K562 (cell line): ENCODE data around the gene DENND6B. TPM values are rescaled to one million over a fixed set of nuclear protein-coding genes. Genes with fewer than 3 reads are reported as not detected.
A peak's percentile ranks its signal among the peaks of the same experiment; 100 is the strongest.

Experiments used
- ATAC-seq: fragments of 200-7000 bp; cut with Tn5 transposase; 3 replicates; pipeline ENCODE4 v1.9.1; 2020; ENCODE audit warnings: moderate library complexity
- BruUV-seq: library from RNA; stranded (reverse); fragments of 400-500 nt; replicated peaks from 2 replicates; lab custom pipeline; 2021; lab: Mats Ljungman, UMichigan
- CTCF ChIA-PET: fragments of 300-600 bp; formaldehyde crosslinking; extraction: SDS; loops from one replicate; lab custom pipeline; 2021; ENCODE audit warnings: low intra/inter-chr PET ratio; lab: Yijun Ruan, JAX
- POLR2A ChIA-PET: fragments of 300-600, 350-650 bp; sonication (Branson Sonifier 250); formaldehyde crosslinking; extraction: SDS; loops from one replicate; lab custom pipeline; 2021; ENCODE audit warnings: antibody characterized with exemption, inconsistent platforms; lab: Yijun Ruan, JAX
- DNase-seq, 4 experiments: peaks; one replicate each; pipeline versions ENCODE4 v3.0.0 to v3.0.0-alpha.2; 2011 to 2018; ENCODE audit warnings: low spot score in 3 of 4, mixed read lengths in 3 of 4; ENCODE audit errors: extremely low read depth in 1 of 4
- FAIRE-seq: peaks from 2 replicates; lab custom pipeline; 2011; peaks lifted over from hg19 to GRCh38; lab: Jason Lieb, UNC
- H2AFZ ChIP-seq: 2 replicates; pipeline ENCODE4 v1.6.0; 2011; ENCODE audit warnings: low read depth, low read length, control low read depth, inconsistent platforms
- H3K27ac ChIP-seq: fragments of 200-600 bp; 3 replicates; pipeline ENCODE4 v1.8.0; 2011; ENCODE audit warnings: low read depth, mild to moderate bottlenecking, control low read depth, inconsistent platforms, low read length, moderate library complexity, mixed read lengths; ENCODE audit errors: extremely low read depth
- H3K27me3 ChIP-seq, 2 experiments: fragments of 300-600 bp in 1 of 2; 2 replicates in 1 of 2; 3 replicates in 1 of 2; pipeline versions ENCODE4 v1.6.0 to v1.8.0; 2011; ENCODE audit warnings: inconsistent platforms in 2 of 2, low read length in 2 of 2, mild to moderate bottlenecking in 1 of 2, mixed read lengths in 1 of 2, moderate library complexity in 1 of 2; ENCODE audit not compliant: control insufficient read depth in 2 of 2, insufficient read depth in 2 of 2
- H3K36me3 ChIP-seq: fragments of 300-600 bp; 3 replicates; pipeline ENCODE4 v1.8.0; 2011; ENCODE audit warnings: mild to moderate bottlenecking, low read length, inconsistent platforms; ENCODE audit not compliant: control insufficient read depth, insufficient read depth
- H3K4me1 ChIP-seq, 2 experiments: fragments of 200-600 bp in 1 of 2; replicated peaks in 1 of 2; 2 replicates in 1 of 2; 3 replicates in 1 of 2; pipeline versions ENCODE4 v1.5.1 to v1.8.0; 2011; ENCODE audit warnings: inconsistent platforms in 2 of 2, low read length in 2 of 2, mild to moderate bottlenecking in 1 of 2, mixed read lengths in 1 of 2, moderate library complexity in 1 of 2; ENCODE audit not compliant: control insufficient read depth in 2 of 2, insufficient read depth in 2 of 2
- H3K4me2 ChIP-seq: 2 replicates; pipeline ENCODE4 v1.6.1; 2011; ENCODE audit warnings: low read length, control low read depth, inconsistent platforms, mixed read lengths; ENCODE audit not compliant: insufficient read depth
- H3K4me3 ChIP-seq: fragments of 200-600 bp; sonication (generic), shearing (Covaris generic); 2 replicates; pipeline ENCODE4 v1.5.1; 2016; ENCODE audit warnings: control low read depth, inconsistent platforms
- H3K79me2 ChIP-seq: fragments of 200-600 bp; 3 replicates; pipeline ENCODE4 v1.8.0; 2011; ENCODE audit warnings: low read length, inconsistent platforms; ENCODE audit not compliant: control insufficient read depth, insufficient read depth
- H3K9ac ChIP-seq, 2 experiments: 2 replicates each; pipeline versions ENCODE4 v1.6.0 to v1.6.1; 2011; ENCODE audit warnings: low read depth in 2 of 2, low read length in 2 of 2, control low read depth in 1 of 2, inconsistent platforms in 1 of 2, mild to moderate bottlenecking in 1 of 2, mixed read lengths in 1 of 2; ENCODE audit not compliant: insufficient read depth in 1 of 2
- H3K9me1 ChIP-seq: one replicate; pipeline ENCODE4 v1.6.0; 2011; ENCODE audit warnings: inconsistent platforms, mild to moderate bottlenecking, low read length, moderate library complexity; ENCODE audit not compliant: control insufficient read depth, insufficient read depth
- H3K9me3 ChIP-seq: replicated peaks from 2 replicates; pipeline ENCODE4 v1.5.1; 2011; ENCODE audit warnings: low read depth, low read length, inconsistent platforms; ENCODE audit not compliant: control insufficient read depth, insufficient read depth
- H4K20me1 ChIP-seq: replicated peaks from 2 replicates; pipeline ENCODE4 v1.6.1; 2011; ENCODE audit warnings: low read length, inconsistent platforms, mixed read lengths; ENCODE audit not compliant: control insufficient read depth, insufficient read depth
- CC2D1A ChIP-seq: fragments of 450-650 bp; IDR thresholded peaks from 2 replicates; pipeline ENCODE4 v1.6.1; 2017; ENCODE audit warnings: mild to moderate bottlenecking
- PTTG1 ChIP-seq: fragments of 450-650 bp; IDR thresholded peaks from 2 replicates; pipeline ENCODE4 v1.6.1; 2016; ENCODE audit warnings: low read depth, mild to moderate bottlenecking, missing genetic modification characterization, missing compliant biosample characterization
- WGBS: fragments of 100-300 bp; shearing (Covaris generic); methylation state at CpG from one replicate; pipeline ENCODE4 v1.1.6; 2016; ENCODE audit warnings: low coverage, mixed read lengths; ENCODE audit not compliant: insufficient coverage; ENCODE audit errors: missing lambda C conversion rate; 5-methylcytosine and 5-hydroxymethylcytosine counted together
- in situ Hi-C: fragments of 300-500 bp; cut with MboI; formaldehyde crosslinking; loops from 4 replicates; pipeline ENCODE4 v1.15.0; 2018; ENCODE audit warnings: inconsistent platforms, mixed read lengths
- intact Hi-C: fragments of 100-400 bp; cut with micrococcal nuclease; formaldehyde crosslinking; loops from 2 replicates; pipeline ENCODE4 v1.14.2; 2022
- polyA plus RNA-seq, 8 experiments: library from polyadenylated mRNA; depleted of rRNA in 4 of 8; stranded (reverse) in 5 of 8; unstranded in 3 of 8; fragments of >200 nt; fragmentation: Nextera tagmentation in 2 of 8; fragmentation: Illumina TruSeq in 1 of 8; extraction: Ambion mirVana in 2 of 8; extraction: Trizol in 1 of 8; gene quantifications; 2 replicates each; pipeline versions ENCODE4 v1.2.1 to v1.2.3, GENCODE V29; 2011 to 2014; ENCODE audit warnings: inconsistent platforms in 1 of 8, missing spikeins in 1 of 8
- total RNA-seq, 7 experiments: library from RNA; depleted of rRNA in 6 of 7; stranded (reverse); fragments of >200 nt in 6 of 7; fragmentation: Illumina TruSeq in 2 of 7; extraction: Trizol in 2 of 7; gene quantifications; 2 replicates each; pipeline versions ENCODE4 v1.2.1 to v1.2.3, GENCODE V29; 2011 to 2021; ENCODE audit warnings: low replicate concordance in 1 of 7
- TF ChIP-seq, protein P1 (sequence below): fragments of 450-650 bp; conservative IDR thresholded peaks from 2 replicates; pipeline ENCODE4 v1.6.1; 2016; ENCODE audit warnings: missing genetic modification characterization, low read depth, mild to moderate bottlenecking, missing compliant biosample characterization, moderate library complexity
- TF ChIP-seq, protein P2 (sequence below): fragments of 450-650 bp; IDR thresholded peaks from 2 replicates; pipeline ENCODE4 v1.6.1; 2017; ENCODE audit warnings: antibody characterized with exemption, mild to moderate bottlenecking

DENND6B gene
- total and polyA plus RNA-seq, 9 of the 15 experiments (the other 6 are each of a cell fraction or from before 2014, with no cell fraction given) = 0.07 to 3.7 (median 1.5) TPM

DNA sequence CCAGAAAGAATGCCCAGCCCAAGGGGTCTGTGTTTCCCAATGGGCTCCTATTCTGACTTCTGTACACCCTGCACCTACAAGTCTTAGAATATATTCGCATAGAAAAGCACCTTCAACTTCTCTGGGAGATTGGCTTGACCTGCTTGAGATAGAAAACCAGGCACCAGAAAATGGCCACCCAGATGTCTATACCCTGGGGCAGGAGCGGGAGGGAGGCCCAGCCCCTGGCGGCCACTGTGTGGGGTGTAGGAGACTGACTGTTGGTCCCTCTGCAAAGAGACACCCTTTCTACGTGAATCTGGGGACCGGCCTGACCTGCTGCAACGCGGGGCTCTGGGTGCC is 8.5 kb downstream of the DENND6B start:
- TF ChIP-seq CC2D1A = no peak
- TF ChIP-seq, protein P1, sequence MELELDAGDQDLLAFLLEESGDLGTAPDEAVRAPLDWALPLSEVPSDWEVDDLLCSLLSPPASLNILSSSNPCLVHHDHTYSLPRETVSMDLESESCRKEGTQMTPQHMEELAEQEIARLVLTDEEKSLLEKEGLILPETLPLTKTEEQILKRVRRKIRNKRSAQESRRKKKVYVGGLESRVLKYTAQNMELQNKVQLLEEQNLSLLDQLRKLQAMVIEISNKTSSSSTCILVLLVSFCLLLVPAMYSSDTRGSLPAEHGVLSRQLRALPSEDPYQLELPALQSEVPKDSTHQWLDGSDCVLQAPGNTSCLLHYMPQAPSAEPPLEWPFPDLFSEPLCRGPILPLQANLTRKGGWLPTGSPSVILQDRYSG = 0 out of 2 replicates have a peak, but pooled peaks have one; percentile 37
- TF ChIP-seq, protein P2, sequence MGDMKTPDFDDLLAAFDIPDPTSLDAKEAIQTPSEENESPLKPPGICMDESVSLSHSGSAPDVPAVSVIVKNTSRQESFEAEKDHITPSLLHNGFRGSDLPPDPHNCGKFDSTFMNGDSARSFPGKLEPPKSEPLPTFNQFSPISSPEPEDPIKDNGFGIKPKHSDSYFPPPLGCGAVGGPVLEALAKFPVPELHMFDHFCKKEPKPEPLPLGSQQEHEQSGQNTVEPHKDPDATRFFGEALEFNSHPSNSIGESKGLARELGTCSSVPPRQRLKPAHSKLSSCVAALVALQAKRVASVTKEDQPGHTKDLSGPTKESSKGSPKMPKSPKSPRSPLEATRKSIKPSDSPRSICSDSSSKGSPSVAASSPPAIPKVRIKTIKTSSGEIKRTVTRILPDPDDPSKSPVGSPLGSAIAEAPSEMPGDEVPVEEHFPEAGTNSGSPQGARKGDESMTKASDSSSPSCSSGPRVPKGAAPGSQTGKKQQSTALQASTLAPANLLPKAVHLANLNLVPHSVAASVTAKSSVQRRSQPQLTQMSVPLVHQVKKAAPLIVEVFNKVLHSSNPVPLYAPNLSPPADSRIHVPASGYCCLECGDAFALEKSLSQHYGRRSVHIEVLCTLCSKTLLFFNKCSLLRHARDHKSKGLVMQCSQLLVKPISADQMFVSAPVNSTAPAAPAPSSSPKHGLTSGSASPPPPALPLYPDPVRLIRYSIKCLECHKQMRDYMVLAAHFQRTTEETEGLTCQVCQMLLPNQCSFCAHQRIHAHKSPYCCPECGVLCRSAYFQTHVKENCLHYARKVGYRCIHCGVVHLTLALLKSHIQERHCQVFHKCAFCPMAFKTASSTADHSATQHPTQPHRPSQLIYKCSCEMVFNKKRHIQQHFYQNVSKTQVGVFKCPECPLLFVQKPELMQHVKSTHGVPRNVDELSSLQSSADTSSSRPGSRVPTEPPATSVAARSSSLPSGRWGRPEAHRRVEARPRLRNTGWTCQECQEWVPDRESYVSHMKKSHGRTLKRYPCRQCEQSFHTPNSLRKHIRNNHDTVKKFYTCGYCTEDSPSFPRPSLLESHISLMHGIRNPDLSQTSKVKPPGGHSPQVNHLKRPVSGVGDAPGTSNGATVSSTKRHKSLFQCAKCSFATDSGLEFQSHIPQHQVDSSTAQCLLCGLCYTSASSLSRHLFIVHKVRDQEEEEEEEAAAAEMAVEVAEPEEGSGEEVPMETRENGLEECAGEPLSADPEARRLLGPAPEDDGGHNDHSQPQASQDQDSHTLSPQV = peak; percentile 46; the same call in 1 of the 2 replicates
- TF ChIP-seq PTTG1 (tag) = no peak
- in situ Hi-C loops = no loop called here
- Histone ChIP-seq H3K9me3 (no peaks in the 10 kb centered on the region), H3K27me3 (no peaks in the 10 kb centered on the region), H2AFZ (peak overlapping the region; percentile 74; the same call in 1 of the 2 replicates), H3K4me1 (peaks cover 27 to 70% of the 10 kb centered on the region in 2 experiments; a peak in 4 of 5 replicates), H3K4me3 (no peak overlapping the region), H3K36me3 (no peaks in the 10 kb centered on the region), H3K4me2 (peak overlapping the region; percentile 74), H3K79me2 (no peaks in the 10 kb centered on the region), H4K20me1 (no peaks in the 10 kb centered on the region), H3K9me1 (no peaks in the 10 kb centered on the region), H3K27ac (peak overlapping the region; percentile 69), H3K9ac (peak overlapping the region; percentile 41 to 76)
- intact Hi-C loops = no loop called here
- DNase-seq (no peak), ATAC-seq (peak; percentile 15; the same call in 2 of the 3 replicates), FAIRE-seq (no peak)
- ChIA-PET POLR2A (no interaction called here), CTCF (no interaction called here)
- WGBS = 52% methylated on average over 7 of the region's 7 CpGs
- no TSS peak for BruUV-seq
